ENCODE results near the gene EMC1. TPM values are rescaled to one million over a fixed set of nuclear protein-coding genes. Genes with fewer than 3 reads are reported as not detected.
"Not testable (repeated sequence)": the region's sequence is repeated elsewhere in the genome, so short reads cannot be mapped to it uniquely, and the experiment has no call there.

Gene EMC1
- total RNA-seq, 4 donors from 2014 or later = 21.8 to 39.8 (median 30.6) TPM

DNA sequence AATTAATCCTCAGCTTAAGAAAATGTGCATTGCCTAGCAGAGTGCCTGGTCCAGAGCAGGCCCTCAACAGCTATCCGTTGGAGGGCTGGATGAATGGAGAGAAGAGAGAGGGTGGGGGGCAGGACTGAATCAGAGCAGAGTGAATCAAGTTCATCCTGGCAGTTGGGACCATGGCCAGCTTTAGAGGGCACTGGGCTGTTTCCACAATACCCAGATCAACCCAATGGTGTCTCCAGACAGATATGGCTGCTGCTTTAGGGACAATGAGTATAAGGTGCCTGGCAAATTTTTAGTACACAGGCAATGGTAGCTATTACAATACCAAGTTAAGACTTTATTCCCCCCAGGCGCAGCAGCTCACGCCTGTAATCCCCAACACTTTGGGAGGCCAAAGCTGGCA lies 17.1 kb downstream of the EMC1 start:
- Histone ChIP-seq H3K4me1 (peaks cover 2 to 34% (median 6%) of the 10 kb centered on the region in 3 donors), H3K27ac (peak overlapping the region in 3 of 4 donors; percentile 74 to 78 (median 76)), H3K36me3 (peaks cover 0 to 100% of the 10 kb centered on the region in 2 donors), H3K27me3 (no peaks in the 10 kb centered on the region), H3K9me3 (no peaks in the 10 kb centered on the region), H3K4me3 (no peak overlapping the region)
- ATAC-seq = no peak
- WGBS, 2 donors (ENCODE audit: low coverage in 1 of 2) = 71 to 89% methylated on average over 1 to 3 of the region's 3 CpGs
- no peak for TF ChIP-seq CTCF (IDR thresholded peaks at IDR 0.05)
- TF ChIP-seq POLR2AphosphoS5 (IDR thresholded peaks at IDR 0.05) = no peak
- no peak for TF ChIP-seq POLR2A (IDR thresholded peaks at IDR 0.05)
- TF ChIP-seq EP300 (IDR thresholded peaks at IDR 0.05) = no peak

GRCh38 chr1:19232524-19232846 lies 18.8 kb downstream of the EMC1 start:
- Histone ChIP-seq H3K36me3 (peaks cover 0 to 100% of the 10 kb centered on the region in 2 donors), H3K9me3 (no peaks in the 10 kb centered on the region), H3K27ac (peak overlapping the region in 3 of 4 donors; percentile 74 to 78 (median 76)), H3K4me3 (no peak overlapping the region), H3K4me1 (peaks cover 2 to 34% (median 6%) of the 10 kb centered on the region in 3 donors), H3K27me3 (no peaks in the 10 kb centered on the region)
- no peak for TF ChIP-seq EP300 (IDR thresholded peaks at IDR 0.05)
- TF ChIP-seq POLR2AphosphoS5 (IDR thresholded peaks at IDR 0.05) = no peak
- no peak for TF ChIP-seq POLR2A (IDR thresholded peaks at IDR 0.05)
- TF ChIP-seq CTCF (IDR thresholded peaks at IDR 0.05) = peak in 3 of 4 experiments; percentile 24 to 33 (median 28)
- ATAC-seq = peak; percentile 74

DNA sequence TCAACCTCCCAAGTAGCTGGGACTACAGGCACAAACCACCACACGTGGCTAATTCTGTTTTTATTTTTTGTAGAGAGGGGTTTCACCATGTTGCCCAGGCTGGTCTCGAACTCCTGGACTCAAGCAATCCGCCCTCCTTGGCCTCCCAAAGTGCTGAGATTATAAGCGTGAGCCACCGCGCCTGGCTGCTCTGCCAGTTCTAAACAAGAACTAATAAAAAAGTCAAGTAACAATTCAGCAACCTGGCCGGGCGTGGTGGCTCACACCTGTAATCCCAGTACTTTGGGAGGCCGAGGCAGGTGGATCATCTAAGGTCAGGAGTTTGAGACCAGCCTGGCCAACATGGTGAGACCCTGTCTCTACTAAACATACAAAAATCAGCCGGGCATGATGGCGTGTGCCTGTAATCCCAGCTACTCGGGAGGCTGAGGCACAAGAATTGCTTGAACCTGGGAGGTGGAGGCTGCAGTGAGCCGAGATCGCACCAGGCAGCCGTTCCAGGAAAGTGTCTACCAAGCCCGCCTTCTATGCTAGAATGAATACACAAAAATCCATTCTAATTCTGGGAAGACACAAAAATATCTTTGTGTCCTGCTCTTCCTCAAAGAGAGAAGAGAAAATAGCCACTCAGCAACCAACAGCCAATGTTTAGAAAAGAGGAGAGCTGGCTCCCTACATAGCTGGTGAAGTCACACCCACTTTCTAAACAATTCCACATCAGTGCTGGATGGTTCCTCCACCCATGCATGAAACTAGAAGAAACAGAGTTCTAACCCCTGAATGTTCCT lies 19.4 kb downstream of the EMC1 start:
- not testable (repeated sequence) for H3K27me3 ChIP-seq, H3K4me3 ChIP-seq, H3K9me3 ChIP-seq
- peak overlapping the region; percentile 16 to 78 (median 75) for H3K27ac ChIP-seq
- H3K36me3 ChIP-seq = peaks cover 0 to 100% of the 10 kb centered on the region in 2 donors
- peaks cover 2 to 34% (median 6%) of the 10 kb centered on the region in 3 donors for H3K4me1 ChIP-seq
- 20 to 42% methylated on average over 1 to 8 of the region's 16 CpGs for WGBS, 2 donors (ENCODE audit: low coverage in 1 of 2)
- peak; percentile 79 for ATAC-seq

DNA sequence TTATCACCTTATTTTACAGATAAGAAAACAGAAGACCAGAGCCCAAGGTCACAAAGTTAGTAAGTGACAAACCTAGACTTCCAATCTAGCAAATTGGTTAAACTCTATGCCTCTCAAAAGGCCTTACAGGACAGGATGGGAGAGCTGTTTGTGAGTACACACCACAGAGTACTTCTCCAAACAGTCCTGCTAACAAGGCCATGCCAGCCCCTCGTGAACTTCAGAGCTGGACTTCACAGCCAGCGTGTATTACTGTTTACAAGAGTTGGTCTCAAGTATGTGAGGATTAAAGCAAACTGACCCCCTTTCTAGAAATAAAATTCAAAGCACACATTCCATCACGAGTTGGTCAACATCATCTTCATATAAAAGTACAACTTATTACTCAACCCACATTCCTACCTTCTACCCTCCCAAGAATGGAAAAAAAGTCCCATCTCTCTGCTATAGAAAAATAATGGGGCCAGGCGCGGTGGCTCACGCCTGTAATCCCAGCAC lies 21.4 kb downstream of the EMC1 start:
- H3K4me1 ChIP-seq = peaks cover 2 to 34% (median 6%) of the 10 kb centered on the region in 3 donors
- TF ChIP-seq POLR2AphosphoS5 (IDR thresholded peaks at IDR 0.05) (no peak), EP300 (IDR thresholded peaks at IDR 0.05) (no peak), CTCF (IDR thresholded peaks at IDR 0.05) (no peak), POLR2A (IDR thresholded peaks at IDR 0.05) (no peak)
- H3K36me3 ChIP-seq = peaks cover 0 to 99% of the 10 kb centered on the region in 2 donors
- H3K9me3 ChIP-seq = no peaks in the 10 kb centered on the region
- no peaks in the 10 kb centered on the region for H3K27me3 ChIP-seq
- WGBS, 2 donors (ENCODE audit: low coverage in 1 of 2) = 50 to 82% methylated on average over 1 to 6 of the region's 6 CpGs
- no peak overlapping the region for H3K27ac ChIP-seq
- no peak overlapping the region for H3K4me3 ChIP-seq
- ATAC-seq = no peak

GRCh38 chr1:19229229-19229628 lies 22.1 kb downstream of the EMC1 start:
- H3K36me3 ChIP-seq = peaks cover 0 to 99% of the 10 kb centered on the region in 2 donors
- H3K4me3 ChIP-seq = no peak overlapping the region
- peaks cover 2 to 30% (median 6%) of the 10 kb centered on the region in 3 donors for H3K4me1 ChIP-seq
- no peak for ATAC-seq
- H3K27me3 ChIP-seq = no peaks in the 10 kb centered on the region
- WGBS, 2 donors (ENCODE audit: low coverage in 1 of 2) = 35 to 61% methylated on average over 3 of the region's 3 CpGs
- no peak overlapping the region for H3K27ac ChIP-seq
- no peaks in the 10 kb centered on the region for H3K9me3 ChIP-seq
- TF ChIP-seq CTCF (IDR thresholded peaks at IDR 0.05) = no peak
- no peak for TF ChIP-seq POLR2AphosphoS5 (IDR thresholded peaks at IDR 0.05)
- TF ChIP-seq EP300 (IDR thresholded peaks at IDR 0.05) = no peak
- no peak for TF ChIP-seq POLR2A (IDR thresholded peaks at IDR 0.05)

Measured in gastroesophageal sphincter (tissue), 4 donors.